ENCODE data around the gene KCMF1.

The KCMF1 gene

DNA sequence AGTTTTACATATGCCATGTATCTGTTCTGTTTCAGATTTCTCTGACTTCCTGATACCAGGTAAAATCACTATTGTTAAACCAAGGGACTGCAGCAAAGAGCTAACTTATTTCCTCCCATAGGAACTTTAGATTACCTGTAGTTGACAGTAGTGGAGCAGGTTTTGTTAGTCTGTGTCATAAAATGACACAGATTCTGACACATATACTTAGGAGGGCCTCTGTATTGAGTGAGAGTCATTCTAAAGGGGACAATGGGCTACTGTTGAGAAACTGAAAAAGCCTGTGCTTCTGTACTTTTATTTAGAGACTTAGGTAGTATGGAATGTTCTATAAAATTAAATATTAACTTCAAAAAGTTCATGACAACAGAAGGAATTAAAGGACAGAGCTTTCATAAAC lies 48.2 kb downstream of the KCMF1 start:
- H3K27ac ChIP-seq = no peak overlapping the region
- ChIA-PET POLR2A (ENCODE audit: low non-redundant PET) (no interaction called here), CTCF (no interaction called here)
- TF ChIP-seq, protein P1, sequence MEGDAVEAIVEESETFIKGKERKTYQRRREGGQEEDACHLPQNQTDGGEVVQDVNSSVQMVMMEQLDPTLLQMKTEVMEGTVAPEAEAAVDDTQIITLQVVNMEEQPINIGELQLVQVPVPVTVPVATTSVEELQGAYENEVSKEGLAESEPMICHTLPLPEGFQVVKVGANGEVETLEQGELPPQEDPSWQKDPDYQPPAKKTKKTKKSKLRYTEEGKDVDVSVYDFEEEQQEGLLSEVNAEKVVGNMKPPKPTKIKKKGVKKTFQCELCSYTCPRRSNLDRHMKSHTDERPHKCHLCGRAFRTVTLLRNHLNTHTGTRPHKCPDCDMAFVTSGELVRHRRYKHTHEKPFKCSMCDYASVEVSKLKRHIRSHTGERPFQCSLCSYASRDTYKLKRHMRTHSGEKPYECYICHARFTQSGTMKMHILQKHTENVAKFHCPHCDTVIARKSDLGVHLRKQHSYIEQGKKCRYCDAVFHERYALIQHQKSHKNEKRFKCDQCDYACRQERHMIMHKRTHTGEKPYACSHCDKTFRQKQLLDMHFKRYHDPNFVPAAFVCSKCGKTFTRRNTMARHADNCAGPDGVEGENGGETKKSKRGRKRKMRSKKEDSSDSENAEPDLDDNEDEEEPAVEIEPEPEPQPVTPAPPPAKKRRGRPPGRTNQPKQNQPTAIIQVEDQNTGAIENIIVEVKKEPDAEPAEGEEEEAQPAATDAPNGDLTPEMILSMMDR (conservative IDR thresholded peaks at IDR 0.05; ENCODE audit: low read depth) = no peak
- DNase-seq (ENCODE audit: low spot score) = no peak

DNA sequence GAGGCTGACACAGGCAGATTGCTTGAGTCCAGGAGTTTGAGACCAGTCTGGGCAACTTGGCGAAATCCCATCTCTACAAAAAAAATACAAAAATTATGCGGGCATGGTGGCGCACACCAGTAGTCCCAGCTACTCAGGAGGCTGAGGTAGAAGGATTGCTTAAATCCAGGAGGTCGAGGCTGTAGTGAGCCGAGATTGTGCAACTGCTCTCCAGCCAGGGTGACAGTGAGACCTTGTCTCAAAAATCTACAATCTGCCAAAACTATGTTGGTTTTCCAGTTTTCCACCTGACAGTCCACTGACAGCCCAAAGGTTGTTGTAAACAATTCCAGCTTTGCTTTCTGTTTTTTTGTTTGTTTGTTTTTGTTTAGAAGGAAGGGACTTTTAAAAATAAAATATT lies 51.3 kb downstream of the KCMF1 start:
- TF ChIP-seq, protein P1 (conservative IDR thresholded peaks at IDR 0.05; ENCODE audit: low read depth) = no peak
- DNase-seq (ENCODE audit: low spot score) = no peak
- POLR2A ChIA-PET (ENCODE audit: low non-redundant PET) = no interaction called here
- H3K27ac ChIP-seq = no peak overlapping the region
- CTCF ChIA-PET = interaction anchor here (0.6 kb wide), 1 partner anchor 27 kb away, joined by 3 read pairs; no protein-coding TSS in a partner anchor

DNA sequence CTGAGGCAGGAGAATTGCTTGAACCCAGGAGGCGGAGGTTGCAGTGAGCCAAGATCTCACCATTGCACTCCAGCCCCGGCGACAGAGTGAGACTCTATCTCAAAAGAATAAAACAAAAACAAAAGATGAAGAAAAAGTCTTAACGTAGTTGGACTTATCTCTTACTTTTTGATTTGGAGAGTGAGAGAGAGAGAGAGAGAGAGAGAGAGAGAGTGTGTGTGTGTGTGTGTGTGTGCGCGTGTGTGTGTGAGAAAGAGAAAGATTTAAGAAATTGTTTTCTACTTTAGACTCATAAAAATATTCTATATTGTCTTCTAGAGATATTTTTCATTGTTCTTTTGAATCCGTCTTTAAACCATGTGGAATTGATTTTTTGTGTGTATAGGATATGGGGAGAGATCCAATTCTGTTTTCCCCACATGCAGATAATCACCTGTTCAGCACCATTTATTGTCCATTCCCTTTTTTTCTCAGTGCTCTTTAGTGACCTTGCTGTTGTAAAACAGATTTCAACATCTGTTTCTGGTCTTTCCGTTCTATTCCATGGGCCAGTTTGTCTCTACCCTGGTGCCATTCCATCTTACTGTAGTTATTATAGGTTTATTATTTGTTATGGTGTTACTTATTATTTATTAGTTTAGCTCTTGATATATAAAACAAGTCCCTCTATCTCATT lies 53.5 kb downstream of the KCMF1 start:
- POLR2A ChIA-PET (ENCODE audit: low non-redundant PET) = no interaction called here
- CTCF ChIA-PET = interaction anchor here (0.6 kb wide), 1 partner anchor 55 kb away, joined by 3 read pairs; no protein-coding TSS in a partner anchor
- TF ChIP-seq, protein P1 (conservative IDR thresholded peaks at IDR 0.05; ENCODE audit: low read depth) = no peak

DNA sequence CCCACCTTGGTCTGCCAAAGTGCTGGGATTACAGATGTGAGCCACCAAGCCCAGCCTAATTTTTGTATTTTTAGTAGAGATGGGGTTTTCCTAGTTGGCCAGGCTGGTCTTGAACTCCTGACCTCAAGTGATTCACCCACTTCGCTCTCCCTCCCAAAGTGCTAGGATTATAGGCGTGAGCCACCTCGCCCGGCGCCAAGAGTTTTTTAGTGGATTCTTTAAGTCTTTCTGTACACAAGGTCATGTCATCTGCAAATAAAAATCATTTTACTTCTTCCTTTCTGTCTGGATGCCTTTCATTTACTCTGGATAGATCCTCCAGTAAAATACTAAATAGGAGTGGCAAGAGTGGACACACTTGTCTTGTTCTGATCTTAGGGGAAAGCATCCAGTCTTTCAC lies 61.7 kb downstream of the KCMF1 start:
- peak overlapping the region; percentile 42 for H3K27ac ChIP-seq
- ChIA-PET POLR2A (ENCODE audit: low non-redundant PET) (no interaction called here), CTCF (no interaction called here)
- TF ChIP-seq, protein P1 (conservative IDR thresholded peaks at IDR 0.05; ENCODE audit: low read depth) = no peak
- no peak for DNase-seq (ENCODE audit: low spot score)

More for the DNA sequence above, 53.5 kb downstream of the KCMF1 start:
- H3K27ac ChIP-seq = no peak overlapping the region
- no peak for DNase-seq (ENCODE audit: low spot score)

DNA sequence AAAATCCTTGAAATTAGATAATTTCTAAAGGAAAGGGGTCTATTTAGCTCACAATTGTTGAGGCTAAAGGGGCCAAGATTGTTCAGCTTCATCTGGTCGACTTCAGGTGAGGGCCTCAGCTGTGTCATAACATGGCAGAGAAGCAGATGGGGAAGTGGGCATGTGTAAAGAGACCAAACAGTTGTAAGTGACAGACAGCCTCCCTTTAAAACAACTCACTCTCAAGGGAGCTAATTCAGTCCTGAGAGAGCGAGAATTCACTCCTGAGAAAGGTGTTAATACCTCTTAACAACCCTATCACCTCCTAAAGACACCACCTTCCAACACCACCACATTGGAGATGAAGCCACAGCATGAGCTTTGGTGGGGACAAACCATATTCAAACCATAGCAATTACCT lies 62.4 kb downstream of the KCMF1 start:
- ChIA-PET CTCF (interaction anchor here (0.6 kb wide), 1 partner anchor 62 kb away, joined by 5 read pairs; no protein-coding TSS in a partner anchor), POLR2A (ENCODE audit: low non-redundant PET) (interaction anchor here (0.6 kb wide), 1 partner anchor 13 kb away, joined by 3 read pairs; no protein-coding TSS in a partner anchor)
- TF ChIP-seq, protein P1 (conservative IDR thresholded peaks at IDR 0.05; ENCODE audit: low read depth) = no peak
- H3K27ac ChIP-seq = no peak overlapping the region
- DNase-seq (ENCODE audit: low spot score) = no peak

DNA sequence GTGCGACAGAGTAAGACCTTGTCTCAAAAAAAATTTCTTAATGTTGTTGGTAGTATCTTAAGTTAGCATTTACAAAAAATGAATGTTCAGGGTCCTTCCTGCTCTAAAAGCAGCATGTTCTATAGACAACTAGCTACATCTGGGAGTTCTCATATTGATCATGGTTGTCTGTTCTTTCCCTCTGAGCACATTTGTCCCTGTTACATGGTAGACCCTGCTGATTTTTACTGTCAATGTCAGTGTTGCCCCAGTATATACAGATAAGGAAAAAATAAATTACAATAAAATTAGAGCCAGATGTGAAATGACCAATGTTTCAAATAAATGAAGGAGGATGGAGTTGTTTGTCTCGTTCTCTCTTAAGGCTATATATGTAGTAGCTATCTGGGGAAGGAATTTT lies 63.2 kb downstream of the KCMF1 start:
- TF ChIP-seq, protein P1 (conservative IDR thresholded peaks at IDR 0.05; ENCODE audit: low read depth) = no peak
- POLR2A ChIA-PET (ENCODE audit: low non-redundant PET) = no interaction called here
- CTCF ChIA-PET = no interaction called here
- no peak overlapping the region for H3K27ac ChIP-seq
- DNase-seq (ENCODE audit: low spot score) = no peak

Measured in RWPE1 (cell line).